Duodenal mucosa (tissue), 2 donors: ENCODE data around the gene KRT77.
"Not testable (repeated sequence)": the region's sequence is repeated elsewhere in the genome, so short reads cannot be mapped to it uniquely, and the experiment has no call there.

Experiments
- H3K27ac ChIP-seq: one replicate; pipeline ENCODE4 v1.7.0; 2013; ENCODE audit warnings: low read depth, low read length
- H3K27me3 ChIP-seq, 2 donors: one replicate each; pipeline ENCODE4 v1.7.0; 2013; ENCODE audit warnings: low read length in 2 of 2, control low read depth in 1 of 2; ENCODE audit not compliant: insufficient read depth in 2 of 2, control insufficient read depth in 1 of 2
- H3K36me3 ChIP-seq, 2 donors: one replicate each; pipeline ENCODE4 v1.7.0; 2013; ENCODE audit warnings: low read length in 2 of 2, control low read depth in 1 of 2; ENCODE audit not compliant: insufficient read depth in 2 of 2, control insufficient read depth in 1 of 2
- H3K4me1 ChIP-seq, 2 donors: one replicate each; pipeline ENCODE4 v1.7.0; 2013; ENCODE audit warnings: low read length in 2 of 2, control low read depth in 1 of 2; ENCODE audit not compliant: insufficient read depth in 2 of 2, control insufficient read depth in 1 of 2
- H3K4me3 ChIP-seq, 2 donors: one replicate each; pipeline ENCODE4 v1.7.0; 2013; ENCODE audit warnings: low read length in 2 of 2, low read depth in 1 of 2
- H3K9ac ChIP-seq, 2 donors: one replicate each; pipeline ENCODE4 v1.7.0; 2013; ENCODE audit warnings: low read length in 2 of 2, low read depth in 1 of 2
- H3K9me3 ChIP-seq, 2 donors: one replicate each; pipeline ENCODE4 v1.7.0; 2013; ENCODE audit warnings: low read length in 2 of 2, control low read depth in 1 of 2; ENCODE audit not compliant: control insufficient read depth in 1 of 2

Gene KRT77

DNA sequence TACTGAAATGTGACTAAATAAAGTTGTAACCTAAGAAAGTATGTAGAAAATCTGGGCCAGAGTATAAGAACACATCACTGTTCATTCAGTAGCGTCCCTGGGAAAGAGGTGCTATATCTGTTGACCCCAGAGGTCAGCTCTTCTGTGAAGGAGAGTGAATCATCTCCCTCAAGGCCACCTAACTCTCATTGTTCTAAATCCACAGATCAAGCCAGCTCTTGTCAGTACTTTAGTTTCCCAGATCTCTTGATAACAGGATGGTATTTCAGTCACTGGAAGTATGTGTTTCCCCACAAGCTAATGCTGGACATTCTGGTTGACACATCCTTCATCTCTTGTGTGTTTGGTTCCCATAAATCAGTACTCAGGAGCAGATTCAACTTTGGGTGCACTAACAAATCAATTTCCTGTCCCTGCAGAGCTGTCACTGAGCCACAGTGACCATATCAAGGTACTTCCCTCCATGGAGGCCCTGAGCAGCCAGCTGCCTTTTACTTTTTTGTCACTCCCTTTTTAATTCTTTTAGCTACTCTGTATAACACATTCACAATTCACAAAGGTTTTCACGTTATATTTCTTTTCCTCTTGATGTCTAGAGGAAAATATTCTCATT, 30.9 kb downstream of the KRT77 start:
- H3K4me3 ChIP-seq, result no peak overlapping the region
- no peak overlapping the region for H3K9ac ChIP-seq
- H3K27ac ChIP-seq, result no peak overlapping the region
- no peaks in the 10 kb centered on the region for H3K4me1 ChIP-seq
- H3K9me3 ChIP-seq, result no peaks in the 10 kb centered on the region
- H3K36me3 ChIP-seq, result no peaks in the 10 kb centered on the region
- no peaks in the 10 kb centered on the region for H3K27me3 ChIP-seq

GRCh38 chr12:52670961-52671360, 32.4 kb downstream of the KRT77 start:
- H3K27ac ChIP-seq, result no peak overlapping the region
- no peaks in the 10 kb centered on the region for H3K4me1 ChIP-seq
- no peak overlapping the region for H3K9ac ChIP-seq
- no peaks in the 10 kb centered on the region for H3K27me3 ChIP-seq
- H3K9me3 ChIP-seq, result no peaks in the 10 kb centered on the region
- no peaks in the 10 kb centered on the region for H3K36me3 ChIP-seq
- no peak overlapping the region for H3K4me3 ChIP-seq

- H3K9ac ChIP-seq, result no peak overlapping the region
- no peaks in the 10 kb centered on the region for H3K4me1 ChIP-seq
- H3K27me3 ChIP-seq, result no peaks in the 10 kb centered on the region
- H3K9me3 ChIP-seq, result no peaks in the 10 kb centered on the region
- no peak overlapping the region for H3K4me3 ChIP-seq
- H3K36me3 ChIP-seq, result no peaks in the 10 kb centered on the region
- no peak overlapping the region for H3K27ac ChIP-seq
Observed at GRCh38 chr12:52670506-52670905, 32.8 kb downstream of the KRT77 start.

GRCh38 chr12:52669941-52670340, 33.4 kb downstream of the KRT77 start:
- not testable (repeated sequence) for H3K4me1 ChIP-seq, H3K27me3 ChIP-seq, H3K9ac ChIP-seq

GRCh38 chr12:52669426-52669825, 33.9 kb downstream of the KRT77 start:
- no peaks in the 10 kb centered on the region for H3K36me3 ChIP-seq
- no peaks in the 10 kb centered on the region for H3K27me3 ChIP-seq
- H3K4me1 ChIP-seq, result no peaks in the 10 kb centered on the region
- H3K4me3 ChIP-seq, result no peak overlapping the region
- no peak overlapping the region for H3K9ac ChIP-seq
- H3K9me3 ChIP-seq, result no peaks in the 10 kb centered on the region
- H3K27ac ChIP-seq, result no peak overlapping the region

More at GRCh38 chr12:52669941-52670340, 33.4 kb downstream of the KRT77 start:
- H3K36me3 ChIP-seq, H3K4me3 ChIP-seq, H3K9me3 ChIP-seq, H3K27ac ChIP-seq: not testable (repeated sequence)

GRCh38 chr12:52667931-52668330, 35.4 kb downstream of the KRT77 start:
- Histone ChIP-seq H3K9ac (no peak overlapping the region), H3K9me3 (no peaks in the 10 kb centered on the region), H3K36me3 (no peaks in the 10 kb centered on the region), H3K4me3 (no peak overlapping the region), H3K27ac (no peak overlapping the region), H3K4me1 (no peaks in the 10 kb centered on the region), H3K27me3 (no peaks in the 10 kb centered on the region)

- H3K36me3 ChIP-seq, result no peaks in the 10 kb centered on the region
- H3K27ac ChIP-seq, result no peak overlapping the region
- no peaks in the 10 kb centered on the region for H3K9me3 ChIP-seq
- H3K4me1 ChIP-seq, result no peaks in the 10 kb centered on the region
- no peaks in the 10 kb centered on the region for H3K27me3 ChIP-seq
- H3K9ac ChIP-seq, result no peak overlapping the region
- H3K4me3 ChIP-seq, result no peak overlapping the region
Observed at GRCh38 chr12:52667509-52667908, 35.8 kb downstream of the KRT77 start.

DNA sequence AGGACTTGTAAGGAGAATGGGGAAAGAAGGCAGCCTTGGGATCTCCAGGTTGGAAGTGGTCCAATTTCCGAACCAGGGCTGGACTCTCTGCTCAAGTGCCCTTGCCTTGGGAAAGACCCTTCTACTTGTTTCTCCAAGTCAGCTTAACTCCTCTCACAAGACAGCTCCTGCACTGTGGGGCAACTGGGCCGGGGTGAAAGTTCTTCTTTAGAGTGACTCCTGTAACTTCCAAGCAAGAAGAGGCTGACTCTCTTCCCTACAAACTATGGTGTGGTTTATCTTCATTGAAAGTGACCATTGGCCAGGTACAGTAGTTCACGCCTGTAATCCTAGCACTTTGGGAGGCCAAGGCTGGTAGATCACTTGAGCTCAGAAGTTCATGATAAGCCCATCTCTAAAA, 36.9 kb downstream of the KRT77 start:
- H3K9ac ChIP-seq, result no peak overlapping the region
- no peaks in the 10 kb centered on the region for H3K9me3 ChIP-seq
- H3K4me1 ChIP-seq, result no peaks in the 10 kb centered on the region
- H3K36me3 ChIP-seq, result no peaks in the 10 kb centered on the region
- H3K4me3 ChIP-seq, result no peak overlapping the region
- H3K27me3 ChIP-seq, result no peaks in the 10 kb centered on the region
- H3K27ac ChIP-seq, result no peak overlapping the region

DNA sequence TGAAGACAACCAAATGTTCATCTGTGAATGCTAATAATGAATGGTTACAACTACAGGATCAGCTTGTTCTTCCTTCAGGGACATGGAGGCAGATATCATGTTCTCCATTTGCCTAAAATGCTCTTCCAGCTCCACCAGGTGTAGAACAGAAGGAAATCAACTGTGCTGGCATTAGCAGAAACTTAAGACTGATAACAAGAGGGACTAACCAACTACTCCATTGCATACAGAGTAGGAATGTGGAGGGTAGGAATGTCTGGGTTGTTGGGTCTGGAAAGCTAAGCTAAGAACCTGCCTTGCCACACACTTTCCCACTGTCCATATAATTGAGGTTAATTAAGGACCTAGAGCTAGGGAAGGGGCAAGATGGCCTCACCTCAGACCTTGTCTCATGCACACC, 39.9 kb downstream of the KRT77 start:
- H3K9ac ChIP-seq, result no peak overlapping the region
- no peaks in the 10 kb centered on the region for H3K36me3 ChIP-seq
- no peaks in the 10 kb centered on the region for H3K9me3 ChIP-seq
- peaks cover 10 to 14% of the 10 kb centered on the region in 2 donors for H3K4me1 ChIP-seq
- no peaks in the 10 kb centered on the region for H3K27me3 ChIP-seq
- H3K27ac ChIP-seq, result no peak overlapping the region
- no peak overlapping the region for H3K4me3 ChIP-seq

DNA sequence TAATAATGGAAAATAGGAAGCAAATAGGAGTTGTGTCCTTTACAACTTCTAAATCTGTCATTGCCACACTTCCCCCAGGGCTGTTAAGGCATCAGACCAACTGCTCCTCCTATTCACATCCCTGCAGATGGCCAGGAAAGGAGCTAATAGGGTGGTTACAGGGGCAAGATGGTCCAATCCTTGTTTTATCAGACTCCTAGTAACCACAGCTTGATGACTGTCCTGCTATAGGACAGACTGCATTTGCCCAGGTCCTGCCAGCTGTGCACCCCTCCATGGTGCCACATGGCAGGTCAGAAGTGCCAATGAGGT, 40.5 kb downstream of the KRT77 start:
- H3K27me3 ChIP-seq, result no peaks in the 10 kb centered on the region
- no peak overlapping the region for H3K4me3 ChIP-seq
- H3K9ac ChIP-seq, result no peak overlapping the region
- peaks cover 10 to 19% of the 10 kb centered on the region in 2 donors for H3K4me1 ChIP-seq
- H3K9me3 ChIP-seq, result no peaks in the 10 kb centered on the region
- H3K36me3 ChIP-seq, result no peaks in the 10 kb centered on the region
- no peak overlapping the region for H3K27ac ChIP-seq
